Stimulated activated CD8-positive, alpha-beta memory T cell treated with anti-CD3 and anti-CD28 coated beads, Interleukin-15, amount 100 ng/mL, for 1 hour (primary cell): Measurements from ENCODE around the gene TSPAN3.
A peak's percentile ranks its signal among the peaks of the same experiment; 100 is the strongest.

ENCODE experiments used
- DNase-seq: peaks from one replicate; pipeline ENCODE4 v3.0.0-alpha.2; 2020; ENCODE audit warnings: low read depth

The TSPAN3 gene

GRCh38 chr15:77070495-77071304 lies at the start of gene TSPAN3:
Gene TSPAN3 (minus strand): TSS chr15:77071109. CDS start chr15:77070954, 155 bp downstream.
- peak; percentile 80 for DNase-seq

- no peak for DNase-seq
Observed at GRCh38 chr15:77120576-77120975, 49.7 kb upstream of the TSPAN3 start.

- DNase-seq, result no peak
Observed at GRCh38 chr15:77119446-77119845, 48.5 kb upstream of the TSPAN3 start.

- no peak for DNase-seq
Observed at GRCh38 chr15:77118882-77119321, 48.0 kb upstream of the TSPAN3 start.

GRCh38 chr15:77115179-77115578 lies 44.3 kb upstream of the TSPAN3 start:
- DNase-seq, result no peak

GRCh38 chr15:77112838-77113504 lies 42.1 kb upstream of the TSPAN3 start:
- no peak for DNase-seq

- DNase-seq, result no peak
Observed at GRCh38 chr15:77111789-77112188, 40.9 kb upstream of the TSPAN3 start.

- DNase-seq, result peak; percentile 9
Observed at GRCh38 chr15:77107531-77108355, 36.8 kb upstream of the TSPAN3 start.

GRCh38 chr15:77107068-77107467 lies 36.2 kb upstream of the TSPAN3 start:
- no peak for DNase-seq

- no peak for DNase-seq
Observed at GRCh38 chr15:77104155-77104554, 33.2 kb upstream of the TSPAN3 start.

- DNase-seq, result no peak
Observed at GRCh38 chr15:77099741-77100463, 29.0 kb upstream of the TSPAN3 start.

- no peak for DNase-seq
Observed at GRCh38 chr15:77098572-77098971, 27.7 kb upstream of the TSPAN3 start.

- no peak for DNase-seq
Observed at GRCh38 chr15:77097921-77098320, 27.0 kb upstream of the TSPAN3 start.

GRCh38 chr15:77097248-77097721 lies 26.4 kb upstream of the TSPAN3 start:
- DNase-seq, result no peak

GRCh38 chr15:77096541-77096940 lies 25.6 kb upstream of the TSPAN3 start:
- no peak for DNase-seq

- no peak for DNase-seq
Observed at GRCh38 chr15:77096138-77096537, 25.2 kb upstream of the TSPAN3 start.

- DNase-seq, result no peak
Observed at GRCh38 chr15:77094397-77095030, 23.6 kb upstream of the TSPAN3 start.

GRCh38 chr15:77093436-77093835 lies 22.5 kb upstream of the TSPAN3 start:
- DNase-seq, result no peak

- no peak for DNase-seq
Observed at GRCh38 chr15:77091097-77091496, 20.2 kb upstream of the TSPAN3 start.

GRCh38 chr15:77087213-77087612 lies 16.3 kb upstream of the TSPAN3 start:
- DNase-seq, result no peak

GRCh38 chr15:77085297-77085696 lies 14.4 kb upstream of the TSPAN3 start:
- no peak for DNase-seq
